GM20000 (cell line): ENCODE data around the gene TRIM32.

ENCODE experiments used
- DNase-seq: peaks from one replicate; pipeline ENCODE4 v3.0.0; 2012; ENCODE audit warnings: low spot score
- CTCF ChIP-seq: IDR thresholded peaks from 2 replicates; pipeline ENCODE4 v1.5.1; 2012; ENCODE audit warnings: mild to moderate bottlenecking, control low read depth; ENCODE audit errors: extremely low read depth, missing control alignments

The TRIM32 gene

GRCh38 chr9:116741086-116741740, 54.1 kb downstream of the TRIM32 start:
- DNase-seq: no peak
- no peak for TF ChIP-seq CTCF

- TF ChIP-seq CTCF: no peak
- DNase-seq: no peak
Measured at GRCh38 chr9:116741742-116742141, 54.6 kb downstream of the TRIM32 start.

GRCh38 chr9:116749176-116749575, 62.1 kb downstream of the TRIM32 start:
- TF ChIP-seq CTCF: no peak
- DNase-seq: no peak

- no peak for DNase-seq
- no peak for TF ChIP-seq CTCF
Measured at GRCh38 chr9:116749772-116750171, 62.7 kb downstream of the TRIM32 start.

- no peak for TF ChIP-seq CTCF
- no peak for DNase-seq
Measured at GRCh38 chr9:116750510-116750909, 63.4 kb downstream of the TRIM32 start.
